HG03439 (cell line): Measurements from ENCODE around the gene NAALAD2.
"Not testable (repeated sequence)": the region's sequence is repeated elsewhere in the genome, so short reads cannot be mapped to it uniquely, and the experiment has no call there.

Source experiments
- ATAC-seq: cut with Tn5 transposase; IDR thresholded peaks from one replicate; pipeline ENCODE4 v1.9.1; 2021; ENCODE audit warnings: mild to moderate bottlenecking, moderate library complexity; ENCODE audit not compliant: unreplicated experiment

The NAALAD2 gene

GRCh38 chr11:90239967-90240636, 105.6 kb downstream of the NAALAD2 start:
- ATAC-seq = not testable (repeated sequence)

GRCh38 chr11:90241414-90241813, 107.0 kb downstream of the NAALAD2 start:
- no peak for ATAC-seq
